ENCODE results near the gene COG5.

Gene COG5

GRCh38 chr7:107505997-107506673 lies 57.6 kb downstream of the COG5 start:
- DNase-seq (ENCODE audit: low read depth in 3 of 3), result no peak

GRCh38 chr7:107505362-107505761 lies 58.4 kb downstream of the COG5 start:
- DNase-seq (ENCODE audit: low read depth in 3 of 3), result no peak

- no peak for DNase-seq (ENCODE audit: low read depth in 3 of 3)
Measured at GRCh38 chr7:107503687-107504086, 60.0 kb downstream of the COG5 start.

- no peak for DNase-seq (ENCODE audit: low read depth in 3 of 3)
Measured at GRCh38 chr7:107502797-107503196, 60.9 kb downstream of the COG5 start.

- DNase-seq (ENCODE audit: low read depth in 3 of 3), result no peak
Measured at GRCh38 chr7:107502154-107502553, 61.6 kb downstream of the COG5 start.

- no peak for DNase-seq (ENCODE audit: low read depth in 3 of 3)
Measured at GRCh38 chr7:107501593-107501992, 62.1 kb downstream of the COG5 start.

GRCh38 chr7:107499731-107500130 lies 64.0 kb downstream of the COG5 start:
- no peak for DNase-seq (ENCODE audit: low read depth in 3 of 3)

- DNase-seq (ENCODE audit: low read depth in 3 of 3), result no peak
Measured at GRCh38 chr7:107495516-107495915, 68.2 kb downstream of the COG5 start.

- DNase-seq (ENCODE audit: low read depth in 3 of 3), result no peak
Measured at GRCh38 chr7:107494884-107495283, 68.8 kb downstream of the COG5 start.

GRCh38 chr7:107494315-107494751 lies 69.4 kb downstream of the COG5 start:
- no peak for DNase-seq (ENCODE audit: low read depth in 3 of 3)

- no peak for DNase-seq (ENCODE audit: low read depth in 3 of 3)
Measured at GRCh38 chr7:107492875-107493274, 70.8 kb downstream of the COG5 start.

- no peak for DNase-seq (ENCODE audit: low read depth in 3 of 3)
Measured at GRCh38 chr7:107486041-107486440, 77.7 kb downstream of the COG5 start.

GRCh38 chr7:107482571-107482970 lies 81.1 kb downstream of the COG5 start:
- DNase-seq (ENCODE audit: low read depth in 3 of 3), result no peak

- no peak for DNase-seq (ENCODE audit: low read depth in 3 of 3)
Measured at GRCh38 chr7:107480932-107481331, 82.8 kb downstream of the COG5 start.

- DNase-seq (ENCODE audit: low read depth in 3 of 3), result no peak
Measured at GRCh38 chr7:107479303-107479702, 84.4 kb downstream of the COG5 start.

GRCh38 chr7:107474104-107474521 lies 89.6 kb downstream of the COG5 start:
- DNase-seq (ENCODE audit: low read depth in 3 of 3), result no peak

GRCh38 chr7:107472116-107472515 lies 91.6 kb downstream of the COG5 start:
- no peak for DNase-seq (ENCODE audit: low read depth in 3 of 3)

GRCh38 chr7:107471292-107472070 lies 92.2 kb downstream of the COG5 start:
- DNase-seq (ENCODE audit: low read depth in 3 of 3), result no peak

GRCh38 chr7:107469929-107470328 lies 93.8 kb downstream of the COG5 start, which contains the start of gene GPR22:
Gene GPR22, plus strand, starts transcription at chr7:107470057. Its CDS starts 4,004 bp downstream, at chr7:107474061.
- no peak for DNase-seq (ENCODE audit: low read depth in 3 of 3)

GRCh38 chr7:107468824-107469223 lies 94.9 kb downstream of the COG5 start:
- no peak for DNase-seq (ENCODE audit: low read depth in 3 of 3)

- DNase-seq (ENCODE audit: low read depth in 3 of 3), result no peak
Measured at GRCh38 chr7:107467972-107468371, 95.7 kb downstream of the COG5 start.

GRCh38 chr7:107464666-107465226 lies 99.0 kb downstream of the COG5 start:
- no peak for DNase-seq (ENCODE audit: low read depth in 3 of 3)

Measured in stimulated activated CD4-positive, alpha-beta T cell treated with anti-CD3 and anti-CD28 coated beads, TNF-alpha, amount 100 ng/mL, for 4 hours (primary cell).